RPMI8226 (cell line): ENCODE data around the gene MTMR4.
"Not testable (repeated sequence)": the region's sequence is repeated elsewhere in the genome, so short reads cannot be mapped to it uniquely, and the experiment has no call there.

Experiments
- DNase-seq: peaks from one replicate; pipeline ENCODE4 v3.0.0-alpha.2; 2015

Gene MTMR4

DNA sequence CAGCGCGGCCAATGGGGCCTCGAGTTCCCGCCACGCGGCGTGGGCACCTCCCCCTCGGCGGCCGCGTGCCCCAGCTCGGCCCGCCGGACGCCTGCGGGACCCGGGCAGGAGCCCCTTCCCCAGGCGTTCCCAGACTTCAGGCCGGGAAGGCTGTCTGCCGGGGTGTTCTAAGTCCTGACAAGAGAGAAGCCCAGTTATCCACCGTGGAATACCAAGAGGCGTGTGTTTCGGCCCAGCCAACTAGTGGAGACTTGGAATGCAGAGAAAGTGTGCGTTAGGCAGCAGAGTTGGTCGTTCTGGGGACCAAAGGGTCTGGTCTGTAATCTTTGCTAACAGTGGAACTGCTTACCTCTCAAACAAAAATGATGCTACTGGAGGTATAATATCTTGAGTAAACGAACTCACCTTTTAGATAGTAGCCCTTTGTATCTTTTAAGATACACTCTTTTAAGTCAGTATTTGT lies 26.0 kb downstream of the MTMR4 start:
- DNase-seq = no peak

GRCh38 chr17:58487589-58488427 lies 26.6 kb downstream of the MTMR4 start, which contains the start of gene HSF5:
Gene HSF5 (minus strand): TSS chr17:58488408. CDS start chr17:58488274, 134 bp downstream.
- DNase-seq = no peak

DNA sequence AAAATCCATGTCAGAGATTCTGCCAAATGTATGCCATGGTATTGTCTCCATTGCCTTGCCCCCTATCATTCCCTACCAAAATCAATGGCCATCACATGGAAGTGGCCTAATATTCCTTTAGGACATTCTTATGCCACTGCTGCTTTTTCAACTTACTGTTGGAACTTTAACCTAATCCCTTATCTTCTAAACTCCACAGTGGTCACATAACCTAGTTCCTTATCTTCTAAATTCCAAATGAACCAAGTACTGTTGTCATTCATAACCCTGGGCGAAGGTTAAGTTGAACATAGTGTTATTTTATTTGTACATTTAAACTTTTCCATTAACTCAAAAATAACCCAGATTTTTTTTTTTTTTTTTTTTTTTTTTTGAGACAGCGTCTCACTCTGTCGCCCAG lies 29.8 kb downstream of the MTMR4 start:
- DNase-seq = no peak

DNA sequence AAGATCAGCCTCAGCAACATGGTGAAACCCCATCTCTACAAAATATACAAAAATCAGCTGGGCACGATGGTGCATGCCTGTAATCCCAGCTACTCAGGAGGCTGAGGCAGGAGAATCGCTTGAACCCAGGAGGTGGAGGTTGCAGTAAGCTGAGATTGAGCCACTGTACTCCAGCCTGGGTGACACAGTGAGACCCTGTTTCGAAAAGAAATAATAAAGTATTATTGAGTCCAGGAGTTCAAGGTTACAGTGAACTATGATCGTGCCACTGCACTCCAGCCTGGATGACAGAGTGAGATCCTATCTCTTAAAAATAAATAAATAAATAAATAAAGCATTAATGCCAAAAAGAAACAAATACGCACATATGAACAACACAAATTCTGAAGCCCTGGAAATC lies 32.6 kb downstream of the MTMR4 start:
- not testable (repeated sequence) for DNase-seq

- DNase-seq = no peak
These were observed 34.3 kb downstream of the MTMR4 start for GRCh38 chr17:58480090-58480489.

DNA sequence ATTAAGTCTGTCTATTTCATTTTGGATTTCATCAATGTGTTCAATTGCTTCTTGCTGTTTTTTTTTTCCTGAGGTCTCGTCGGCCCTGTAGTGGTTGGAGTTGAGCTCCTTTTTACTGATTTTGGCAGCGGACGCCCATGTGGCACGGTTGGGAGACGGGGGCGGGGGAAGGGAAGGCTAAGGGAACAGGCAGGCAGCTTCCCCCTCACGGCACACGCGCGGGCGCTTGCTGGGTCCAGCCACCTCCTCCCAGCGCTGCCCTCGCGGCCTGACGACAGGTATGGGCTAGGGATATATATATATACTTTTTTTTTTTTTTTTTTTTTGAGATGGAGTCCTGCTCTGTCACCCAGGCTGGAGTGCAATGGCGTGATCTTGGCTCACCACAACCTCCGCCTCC lies 37.6 kb downstream of the MTMR4 start:
- DNase-seq = no peak

DNA sequence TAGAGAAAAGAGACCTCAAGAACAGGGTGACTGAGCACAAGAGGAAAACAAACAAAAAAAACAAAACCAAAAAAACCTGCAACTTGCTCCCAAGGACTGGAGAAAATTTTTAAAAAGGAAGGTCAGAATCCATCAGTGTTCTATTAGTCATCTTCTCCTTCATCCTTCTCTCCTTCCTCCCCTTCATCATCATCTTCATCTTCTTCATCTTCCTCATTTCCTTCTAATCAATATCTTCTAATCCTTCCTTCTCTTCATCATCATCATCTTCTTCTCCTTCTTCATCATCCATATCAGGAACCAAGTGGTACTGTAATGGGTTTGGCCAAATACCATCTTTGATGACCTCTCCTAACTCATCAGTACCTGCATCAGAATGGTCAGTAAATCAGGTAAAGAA lies 38.5 kb downstream of the MTMR4 start:
- DNase-seq = no peak

GRCh38 chr17:58470356-58470755 lies 44.1 kb downstream of the MTMR4 start:
- no peak for DNase-seq

DNA sequence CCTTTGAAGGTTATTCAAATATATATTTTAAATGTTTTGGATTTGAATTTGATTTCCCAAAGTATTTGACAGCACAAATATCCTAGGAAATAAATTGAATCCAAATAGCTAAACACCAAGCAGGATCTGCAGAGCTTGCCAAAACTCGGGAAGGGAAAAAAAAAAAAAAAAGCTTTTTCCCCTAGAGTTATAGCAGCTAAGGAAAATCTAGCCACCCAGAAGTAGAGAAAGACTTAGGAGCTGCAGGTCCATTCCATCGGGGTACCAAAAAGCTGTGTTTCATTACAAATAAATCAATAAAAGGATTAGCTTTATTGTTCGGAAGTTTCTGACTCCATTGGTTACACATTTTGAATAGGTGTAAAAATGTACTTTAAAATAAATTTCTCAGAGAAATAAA lies 45.5 kb downstream of the MTMR4 start:
- DNase-seq = no peak

- no peak for DNase-seq
These were observed 58.9 kb downstream of the MTMR4 start for GRCh38 chr17:58455491-58455890.

- DNase-seq = no peak
These were observed 61.7 kb downstream of the MTMR4 start for GRCh38 chr17:58452738-58453137.

GRCh38 chr17:58447039-58447975 lies 67.1 kb downstream of the MTMR4 start:
- DNase-seq = peak; percentile 84

GRCh38 chr17:58446086-58446485 lies 68.4 kb downstream of the MTMR4 start:
- DNase-seq = no peak
